Measurements from ENCODE around the gene WDHD1.

GRCh38 chr14:54890788-54891187, 136.1 kb downstream of the WDHD1 start:
- TF ChIP-seq PATZ1 (CRISPR knock-in tag; IDR thresholded peaks at IDR 0.05; ENCODE audit: borderline replicate concordance) (no peak), ZNF8 (CRISPR knock-in tag; IDR thresholded peaks at IDR 0.05) (no peak), CREB5 (CRISPR knock-in tag; IDR thresholded peaks at IDR 0.05; ENCODE audit: low read depth) (no peak), ZC3H10 (CRISPR knock-in tag; IDR thresholded peaks at IDR 0.05) (no peak), ZFP3 (CRISPR knock-in tag; IDR thresholded peaks at IDR 0.05) (no peak), BACH2 (CRISPR knock-in tag; IDR thresholded peaks at IDR 0.05; ENCODE audit: borderline replicate concordance) (no peak), RARB (CRISPR knock-in tag; IDR thresholded peaks at IDR 0.05) (no peak), ARNTL (CRISPR knock-in tag; IDR thresholded peaks at IDR 0.05; ENCODE audit: borderline replicate concordance, low read depth) (no peak), TCF4 (CRISPR knock-in tag; IDR thresholded peaks at IDR 0.05; ENCODE audit: borderline replicate concordance) (no peak), CSDC2 (CRISPR knock-in tag; IDR thresholded peaks at IDR 0.05) (no peak), ZNF565 (CRISPR knock-in tag; conservative IDR thresholded peaks at IDR 0.05; ENCODE audit: low read depth) (no peak)

Data from SK-N-SH treated with all-trans-retinoic acid at 6 μM for 48 hours (cell line).